Transverse colon (tissue), 4 donors: Measurements from ENCODE around the gene PRKG1.

ENCODE experiments used
- CTCF ChIP-seq, 5 experiments: fragments of 200-600 bp in 3 of 5; fragments of 450-650 bp in 2 of 5; sonication (generic) in 3 of 5; IDR thresholded peaks; 1 replicate in 2 of 5; 2 replicates in 3 of 5; pipeline ENCODE4 v1.5.1; 2016 to 2017; ENCODE audit warnings: antibody characterized with exemption in 5 of 5, inconsistent platforms in 3 of 5, mild to moderate bottlenecking in 2 of 5, moderate library complexity in 1 of 5
- POLR2AphosphoS5 ChIP-seq, 3 donors: sonication (generic); formaldehyde crosslinking; IDR thresholded peaks; one replicate each; pipeline ENCODE4 v1.6.1; 2016; ENCODE audit warnings: antibody characterized with exemption in 3 of 3

DNA sequence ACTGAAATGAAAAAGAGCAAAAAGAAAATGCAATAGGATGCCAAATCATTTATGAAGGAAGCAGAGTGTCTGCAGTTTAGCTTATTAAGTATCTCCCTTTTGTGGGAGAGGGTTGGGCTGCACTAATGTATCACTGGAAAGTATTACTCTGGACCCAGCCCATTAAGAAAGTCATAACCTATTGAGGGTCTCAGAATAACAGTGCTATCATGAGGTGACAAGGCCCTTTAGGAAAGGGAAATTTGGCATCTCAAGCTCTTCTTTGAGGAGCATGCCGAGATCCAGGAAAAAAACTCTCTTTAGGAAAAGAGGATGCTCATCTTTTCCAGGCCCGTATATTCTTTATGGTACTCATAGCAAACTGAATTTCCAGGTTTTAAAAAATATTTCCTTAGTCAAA is 114.6 kb downstream of the PRKG1 start:
- no peak for TF ChIP-seq CTCF (IDR thresholded peaks at IDR 0.05)
- TF ChIP-seq POLR2AphosphoS5 (IDR thresholded peaks at IDR 0.05): no peak
